ENCODE data around the gene MOB3B.

MOB3B gene

GRCh38 chr9:27387722-27388121 is 141.9 kb downstream of the MOB3B start:
- no peak for DNase-seq (ENCODE audit: low spot score)

- no peak for DNase-seq (ENCODE audit: low spot score)
Observed at GRCh38 chr9:27386571-27387091, 143.0 kb downstream of the MOB3B start.

- DNase-seq (ENCODE audit: low spot score) = no peak
Observed at GRCh38 chr9:27385606-27386322, 143.8 kb downstream of the MOB3B start.

- no peak for DNase-seq (ENCODE audit: low spot score)
Observed at GRCh38 chr9:27384262-27385014, 145.2 kb downstream of the MOB3B start.

GRCh38 chr9:27383524-27383923 is 146.1 kb downstream of the MOB3B start:
- no peak for DNase-seq (ENCODE audit: low spot score)

GRCh38 chr9:27382975-27383374 is 146.6 kb downstream of the MOB3B start:
- DNase-seq (ENCODE audit: low spot score) = no peak

GRCh38 chr9:27382308-27382707 is 147.3 kb downstream of the MOB3B start:
- DNase-seq (ENCODE audit: low spot score) = no peak

GRCh38 chr9:27379311-27380251 is 150.0 kb downstream of the MOB3B start:
- no peak for DNase-seq (ENCODE audit: low spot score)

- DNase-seq (ENCODE audit: low spot score) = no peak
Observed at GRCh38 chr9:27377811-27378456, 151.7 kb downstream of the MOB3B start.

- no peak for DNase-seq (ENCODE audit: low spot score)
Observed at GRCh38 chr9:27377147-27377807, 152.3 kb downstream of the MOB3B start.

GRCh38 chr9:27373851-27374250 is 155.8 kb downstream of the MOB3B start:
- no peak for DNase-seq (ENCODE audit: low spot score)

GRCh38 chr9:27372615-27373014 is 157.0 kb downstream of the MOB3B start:
- DNase-seq (ENCODE audit: low spot score) = no peak

- no peak for DNase-seq (ENCODE audit: low spot score)
Observed at GRCh38 chr9:27371382-27371781, 158.2 kb downstream of the MOB3B start.

- no peak for DNase-seq (ENCODE audit: low spot score)
Observed at GRCh38 chr9:27369591-27369990, 160.0 kb downstream of the MOB3B start.

GRCh38 chr9:27368316-27368985 is 161.2 kb downstream of the MOB3B start:
- peak; percentile 32 for DNase-seq (ENCODE audit: low spot score)

- DNase-seq (ENCODE audit: low spot score) = no peak
Observed at GRCh38 chr9:27367921-27368315, 161.7 kb downstream of the MOB3B start.

GRCh38 chr9:27367175-27367798 is 162.3 kb downstream of the MOB3B start:
- no peak for DNase-seq (ENCODE audit: low spot score)

- no peak for DNase-seq (ENCODE audit: low spot score)
Observed at GRCh38 chr9:27365707-27366376, 163.8 kb downstream of the MOB3B start.

GRCh38 chr9:27362447-27363210 is 167.0 kb downstream of the MOB3B start:
- DNase-seq (ENCODE audit: low spot score) = no peak
